HepG2 (cell line): Measurements from ENCODE around the gene RPTOR. TPM values are rescaled to one million over a fixed set of nuclear protein-coding genes. Genes with fewer than 3 reads are reported as not detected.
A peak's percentile ranks its signal among the peaks of the same experiment; 100 is the strongest.

Experiments
- MED1 ChIP-seq: sonication (generic); formaldehyde crosslinking; IDR thresholded peaks from 2 replicates; pipeline ENCODE4 v1.4.0; 2020; ENCODE audit warnings: missing genetic modification reagents
- MIER3 ChIP-seq: IDR thresholded peaks from 2 replicates; pipeline ENCODE4 v1.6.1; 2016; ENCODE audit warnings: missing compliant biosample characterization, borderline replicate concordance
- NR3C1 ChIP-seq: sonication (generic); formaldehyde crosslinking; IDR thresholded peaks from 2 replicates; pipeline ENCODE4 v1.4.0; 2020; ENCODE audit warnings: missing genetic modification reagents
- SNAI1 ChIP-seq: sonication (generic); formaldehyde crosslinking; IDR thresholded peaks from 2 replicates; pipeline ENCODE4 v1.5.0; 2020; ENCODE audit warnings: mild to moderate bottlenecking, missing genetic modification reagents, borderline replicate concordance
- STAT6 ChIP-seq: sonication (generic); formaldehyde crosslinking; IDR thresholded peaks from 2 replicates; pipeline ENCODE4 v1.4.0; 2020; ENCODE audit warnings: missing genetic modification reagents, mild to moderate bottlenecking, borderline replicate concordance
- ZNF20 ChIP-seq: sonication (generic); formaldehyde crosslinking; IDR thresholded peaks from 2 replicates; pipeline ENCODE4 v1.4.0; 2020; ENCODE audit warnings: mild to moderate bottlenecking, moderate library complexity, missing genetic modification reagents
- ZNF253 ChIP-seq: sonication (generic); formaldehyde crosslinking; IDR thresholded peaks from 2 replicates; pipeline ENCODE4 v1.8.0; 2022; ENCODE audit warnings: mild to moderate bottlenecking, missing genetic modification reagents, borderline replicate concordance
- ZNF446 ChIP-seq: sonication (generic); formaldehyde crosslinking; IDR thresholded peaks from 2 replicates; pipeline ENCODE4 v1.5.0; 2020; ENCODE audit warnings: mild to moderate bottlenecking, missing genetic modification reagents
- ZNF558 ChIP-seq: sonication (generic); formaldehyde crosslinking; IDR thresholded peaks from 2 replicates; pipeline ENCODE4 v1.9.0; 2022; ENCODE audit warnings: mild to moderate bottlenecking, missing genetic modification reagents, borderline replicate concordance
- ZNF563 ChIP-seq: sonication (generic); formaldehyde crosslinking; IDR thresholded peaks from 2 replicates; pipeline ENCODE4 v1.8.0; 2022; ENCODE audit warnings: mild to moderate bottlenecking, moderate library complexity, missing genetic modification reagents
- polyA plus RNA-seq, 8 experiments: library from polyadenylated mRNA; depleted of rRNA in 3 of 8; stranded (reverse) in 7 of 8; unstranded in 1 of 8; fragments of >200 nt; fragmentation: Illumina TruSeq in 4 of 8; extraction: Trizol in 4 of 8; gene quantifications; 2 replicates each; pipeline versions ENCODE4 v1.2.1 to v1.2.3, GENCODE V29; 2011 to 2016; ENCODE audit warnings: low read depth in 4 of 8, missing spikeins in 1 of 8, mixed read lengths in 1 of 8; ENCODE audit not compliant: insufficient read depth in 1 of 8
- total RNA-seq, 5 experiments: library from RNA; depleted of rRNA; stranded (reverse); fragments of >200 nt; fragmentation: Illumina TruSeq; extraction: Trizol; gene quantifications; 2 replicates each; pipeline ENCODE4 v1.2.3, GENCODE V29; 2016; ENCODE audit warnings: low read depth in 1 of 5
- TF ChIP-seq, protein P1 (sequence below): sonication (generic); formaldehyde crosslinking; IDR thresholded peaks from 2 replicates; pipeline ENCODE4 v1.5.0; 2020; ENCODE audit warnings: mild to moderate bottlenecking, missing genetic modification reagents, borderline replicate concordance
- TF ChIP-seq, protein P2 (sequence below): sonication (generic); formaldehyde crosslinking; IDR thresholded peaks from 2 replicates; pipeline ENCODE4 v1.4.0; 2020; ENCODE audit warnings: missing genetic modification reagents, borderline replicate concordance

Gene RPTOR
- total and polyA plus RNA-seq, 2 of the 13 experiments (the other 11 are each of a cell fraction or from before 2014, with no cell fraction given), result 6.6 to 25.3 TPM

DNA sequence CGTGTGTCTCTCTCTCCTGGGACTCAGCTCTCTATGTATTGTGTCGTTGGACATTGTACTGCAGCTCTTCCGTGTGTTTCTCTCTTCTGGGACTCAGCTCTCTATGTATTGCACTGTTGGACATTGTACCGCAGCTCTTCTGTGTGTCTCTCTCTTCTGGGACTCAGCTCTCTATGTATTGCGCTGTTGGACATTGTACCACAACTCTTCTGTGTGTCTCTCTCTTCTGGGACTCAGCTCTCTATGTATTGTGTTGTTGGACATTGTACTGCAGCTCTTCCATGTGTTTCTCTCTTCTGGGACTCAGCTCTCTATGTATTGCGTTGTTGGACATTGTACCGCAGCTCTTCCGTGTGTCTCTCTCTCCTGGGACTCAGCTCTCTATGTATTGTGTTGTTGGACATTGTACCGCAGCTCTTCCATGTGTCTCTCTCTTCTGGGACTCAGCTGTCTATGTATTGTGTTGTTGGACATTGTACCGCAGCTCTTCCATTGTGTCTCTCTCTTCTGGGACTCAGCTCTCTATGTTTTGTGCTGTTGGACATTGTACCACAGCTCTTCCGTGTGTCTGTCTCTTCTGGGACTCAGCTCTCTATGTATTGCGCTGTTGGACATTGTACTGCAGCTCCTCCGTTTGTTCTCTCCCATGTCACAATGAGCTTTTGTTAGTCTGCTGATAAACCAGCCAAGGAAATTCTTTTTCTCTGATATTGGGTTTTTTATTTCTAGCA, 84.8 kb downstream of the RPTOR start (continued):
- TF ChIP-seq, protein P1, sequence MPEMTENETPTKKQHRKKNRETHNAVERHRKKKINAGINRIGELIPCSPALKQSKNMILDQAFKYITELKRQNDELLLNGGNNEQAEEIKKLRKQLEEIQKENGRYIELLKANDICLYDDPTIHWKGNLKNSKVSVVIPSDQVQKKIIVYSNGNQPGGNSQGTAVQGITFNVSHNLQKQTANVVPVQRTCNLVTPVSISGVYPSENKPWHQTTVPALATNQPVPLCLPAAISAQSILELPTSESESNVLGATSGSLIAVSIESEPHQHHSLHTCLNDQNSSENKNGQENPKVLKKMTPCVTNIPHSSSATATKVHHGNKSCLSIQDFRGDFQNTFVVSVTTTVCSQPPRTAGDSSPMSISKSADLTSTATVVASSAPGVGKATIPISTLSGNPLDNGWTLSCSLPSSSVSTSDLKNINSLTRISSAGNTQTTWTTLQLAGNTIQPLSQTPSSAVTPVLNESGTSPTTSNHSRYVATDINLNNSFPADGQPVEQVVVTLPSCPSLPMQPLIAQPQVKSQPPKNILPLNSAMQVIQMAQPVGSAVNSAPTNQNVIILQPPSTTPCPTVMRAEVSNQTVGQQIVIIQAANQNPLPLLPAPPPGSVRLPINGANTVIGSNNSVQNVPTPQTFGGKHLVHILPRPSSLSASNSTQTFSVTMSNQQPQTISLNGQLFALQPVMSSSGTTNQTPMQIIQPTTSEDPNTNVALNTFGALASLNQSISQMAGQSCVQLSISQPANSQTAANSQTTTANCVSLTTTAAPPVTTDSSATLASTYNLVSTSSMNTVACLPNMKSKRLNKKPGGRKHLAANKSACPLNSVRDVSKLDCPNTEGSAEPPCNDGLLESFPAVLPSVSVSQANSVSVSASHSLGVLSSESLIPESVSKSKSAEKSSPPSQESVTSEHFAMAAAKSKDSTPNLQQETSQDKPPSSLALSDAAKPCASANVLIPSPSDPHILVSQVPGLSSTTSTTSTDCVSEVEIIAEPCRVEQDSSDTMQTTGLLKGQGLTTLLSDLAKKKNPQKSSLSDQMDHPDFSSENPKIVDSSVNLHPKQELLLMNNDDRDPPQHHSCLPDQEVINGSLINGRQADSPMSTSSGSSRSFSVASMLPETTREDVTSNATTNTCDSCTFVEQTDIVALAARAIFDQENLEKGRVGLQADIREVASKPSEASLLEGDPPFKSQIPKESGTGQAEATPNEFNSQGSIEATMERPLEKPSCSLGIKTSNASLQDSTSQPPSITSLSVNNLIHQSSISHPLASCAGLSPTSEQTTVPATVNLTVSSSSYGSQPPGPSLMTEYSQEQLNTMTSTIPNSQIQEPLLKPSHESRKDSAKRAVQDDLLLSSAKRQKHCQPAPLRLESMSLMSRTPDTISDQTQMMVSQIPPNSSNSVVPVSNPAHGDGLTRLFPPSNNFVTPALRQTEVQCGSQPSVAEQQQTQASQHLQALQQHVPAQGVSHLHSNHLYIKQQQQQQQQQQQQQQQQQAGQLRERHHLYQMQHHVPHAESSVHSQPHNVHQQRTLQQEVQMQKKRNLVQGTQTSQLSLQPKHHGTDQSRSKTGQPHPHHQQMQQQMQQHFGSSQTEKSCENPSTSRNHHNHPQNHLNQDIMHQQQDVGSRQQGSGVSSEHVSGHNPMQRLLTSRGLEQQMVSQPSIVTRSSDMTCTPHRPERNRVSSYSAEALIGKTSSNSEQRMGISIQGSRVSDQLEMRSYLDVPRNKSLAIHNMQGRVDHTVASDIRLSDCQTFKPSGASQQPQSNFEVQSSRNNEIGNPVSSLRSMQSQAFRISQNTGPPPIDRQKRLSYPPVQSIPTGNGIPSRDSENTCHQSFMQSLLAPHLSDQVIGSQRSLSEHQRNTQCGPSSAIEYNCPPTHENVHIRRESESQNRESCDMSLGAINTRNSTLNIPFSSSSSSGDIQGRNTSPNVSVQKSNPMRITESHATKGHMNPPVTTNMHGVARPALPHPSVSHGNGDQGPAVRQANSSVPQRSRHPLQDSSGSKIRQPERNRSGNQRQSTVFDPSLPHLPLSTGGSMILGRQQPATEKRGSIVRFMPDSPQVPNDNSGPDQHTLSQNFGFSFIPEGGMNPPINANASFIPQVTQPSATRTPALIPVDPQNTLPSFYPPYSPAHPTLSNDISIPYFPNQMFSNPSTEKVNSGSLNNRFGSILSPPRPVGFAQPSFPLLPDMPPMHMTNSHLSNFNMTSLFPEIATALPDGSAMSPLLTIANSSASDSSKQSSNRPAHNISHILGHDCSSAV (CRISPR knock-in tag), result no peak
- TF ChIP-seq ZNF563 (CRISPR knock-in tag) (peak; percentile 74), ZNF446 (peak; percentile 91), NR3C1 (CRISPR knock-in tag) (no peak), ZNF558 (CRISPR knock-in tag) (peak; percentile 32; the same call in 1 of the 2 replicates), STAT6 (CRISPR knock-in tag) (no peak), SNAI1 (peak; percentile 17; the same call in 1 of the 2 replicates), ZNF253 (CRISPR knock-in tag) (no peak), ZNF20 (CRISPR knock-in tag) (peak; percentile 95), MIER3 (CRISPR knock-in tag) (0 out of 2 replicates have a peak, but pooled peaks have one; percentile 51), MED1 (CRISPR knock-in tag) (peak; percentile 17; the same call in 1 of the 2 replicates)
- TF ChIP-seq, protein P2, sequence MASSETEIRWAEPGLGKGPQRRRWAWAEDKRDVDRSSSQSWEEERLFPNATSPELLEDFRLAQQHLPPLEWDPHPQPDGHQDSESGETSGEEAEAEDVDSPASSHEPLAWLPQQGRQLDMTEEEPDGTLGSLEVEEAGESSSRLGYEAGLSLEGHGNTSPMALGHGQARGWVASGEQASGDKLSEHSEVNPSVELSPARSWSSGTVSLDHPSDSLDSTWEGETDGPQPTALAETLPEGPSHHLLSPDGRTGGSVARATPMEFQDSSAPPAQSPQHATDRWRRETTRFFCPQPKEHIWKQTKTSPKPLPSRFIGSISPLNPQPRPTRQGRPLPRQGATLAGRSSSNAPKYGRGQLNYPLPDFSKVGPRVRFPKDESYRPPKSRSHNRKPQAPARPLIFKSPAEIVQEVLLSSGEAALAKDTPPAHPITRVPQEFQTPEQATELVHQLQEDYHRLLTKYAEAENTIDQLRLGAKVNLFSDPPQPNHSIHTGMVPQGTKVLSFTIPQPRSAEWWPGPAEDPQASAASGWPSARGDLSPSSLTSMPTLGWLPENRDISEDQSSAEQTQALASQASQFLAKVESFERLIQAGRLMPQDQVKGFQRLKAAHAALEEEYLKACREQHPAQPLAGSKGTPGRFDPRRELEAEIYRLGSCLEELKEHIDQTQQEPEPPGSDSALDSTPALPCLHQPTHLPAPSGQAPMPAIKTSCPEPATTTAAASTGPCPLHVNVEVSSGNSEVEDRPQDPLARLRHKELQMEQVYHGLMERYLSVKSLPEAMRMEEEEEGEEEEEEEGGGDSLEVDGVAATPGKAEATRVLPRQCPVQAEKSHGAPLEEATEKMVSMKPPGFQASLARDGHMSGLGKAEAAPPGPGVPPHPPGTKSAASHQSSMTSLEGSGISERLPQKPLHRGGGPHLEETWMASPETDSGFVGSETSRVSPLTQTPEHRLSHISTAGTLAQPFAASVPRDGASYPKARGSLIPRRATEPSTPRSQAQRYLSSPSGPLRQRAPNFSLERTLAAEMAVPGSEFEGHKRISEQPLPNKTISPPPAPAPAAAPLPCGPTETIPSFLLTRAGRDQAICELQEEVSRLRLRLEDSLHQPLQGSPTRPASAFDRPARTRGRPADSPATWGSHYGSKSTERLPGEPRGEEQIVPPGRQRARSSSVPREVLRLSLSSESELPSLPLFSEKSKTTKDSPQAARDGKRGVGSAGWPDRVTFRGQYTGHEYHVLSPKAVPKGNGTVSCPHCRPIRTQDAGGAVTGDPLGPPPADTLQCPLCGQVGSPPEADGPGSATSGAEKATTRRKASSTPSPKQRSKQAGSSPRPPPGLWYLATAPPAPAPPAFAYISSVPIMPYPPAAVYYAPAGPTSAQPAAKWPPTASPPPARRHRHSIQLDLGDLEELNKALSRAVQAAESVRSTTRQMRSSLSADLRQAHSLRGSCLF (CRISPR knock-in tag), result no peak
